ENCODE results near the gene STMN3. TPM values are rescaled to one million over a fixed set of nuclear protein-coding genes. Genes with fewer than 3 reads are reported as not detected.
A peak's percentile ranks its signal among the peaks of the same experiment; 100 is the strongest.

STMN3 gene
- total and polyA plus RNA-seq, 2 of the 8 experiments (the other 6 are each of a cell fraction or from before 2014, with no cell fraction given) = 51.5 to 63.1 TPM

DNA sequence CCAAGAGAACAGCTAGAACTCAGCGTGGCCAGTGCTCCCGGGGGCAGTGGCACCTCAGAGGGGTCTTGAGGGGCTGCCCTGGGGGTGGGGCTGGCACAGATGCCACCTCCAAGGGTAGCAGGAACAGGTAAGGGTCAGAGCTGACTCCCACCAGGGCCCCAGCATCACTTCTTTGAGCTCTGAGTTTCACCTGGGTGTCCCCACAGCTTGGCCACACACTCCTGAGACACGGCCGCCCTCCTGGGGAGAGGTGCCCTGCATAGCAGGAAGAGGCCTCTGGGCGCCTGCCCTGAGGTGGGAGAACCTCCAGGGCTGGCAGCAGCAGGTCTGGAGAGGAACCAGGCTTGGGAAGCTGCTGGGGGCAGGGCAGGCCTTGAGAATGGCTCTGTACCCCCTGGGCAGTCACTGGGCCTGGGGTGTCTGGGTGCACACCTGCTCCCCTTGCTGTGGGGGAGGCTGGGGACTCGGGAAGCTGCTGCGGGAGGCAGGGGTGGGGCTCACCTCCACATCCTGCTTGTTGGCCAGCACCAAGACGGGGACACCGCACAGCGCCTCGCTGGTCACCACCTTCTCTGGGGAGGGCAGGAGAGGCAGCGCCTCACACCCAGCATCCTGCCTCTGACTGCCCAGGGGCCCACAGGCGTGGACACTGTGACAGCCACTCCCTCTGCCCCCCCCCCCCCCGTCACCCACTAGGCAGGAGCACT lies 48.3 kb upstream of the STMN3 start:
- no peak overlapping the region for H2BK120ac ChIP-seq (replicated peaks; ENCODE audit: low read depth, low read length)
- 83% methylated on average over 7 of the region's 14 CpGs; no CpG with 5 or more reads in 1 of the 2 experiments for whole genome bisulfite sequencing, 2 experiments (ENCODE audit: extremely low coverage in 1 of 2, insufficient coverage in 1 of 2, insufficient read length in 1 of 2, insufficient replicate concordance in 2 of 2, low coverage in 1 of 2, low lambda C conversion rate in 2 of 2, missing lambda C conversion rate in 1 of 2)
- FAIRE-seq (no peak), DNase-seq (ENCODE audit: low read depth in 1 of 2, low spot score in 2 of 2) (no peak)
- H4K20me1 ChIP-seq (replicated peaks in 1 of 2; ENCODE audit: control insufficient read depth in 1 of 2, insufficient read depth in 2 of 2, low read length in 2 of 2) = peaks cover 5 to 13% of the 10 kb centered on the region in 2 experiments
- H2AFZ ChIP-seq (ENCODE audit: low read length) = no peak overlapping the region
- no peak overlapping the region for H3K4me2 ChIP-seq (ENCODE audit: insufficient read depth in 1 of 2, low read depth in 2 of 2, low read length in 2 of 2)
- H3K14ac ChIP-seq (ENCODE audit: insufficient read length) = no peak overlapping the region
- no peak overlapping the region for H4K8ac ChIP-seq (ENCODE audit: extremely low read depth, insufficient read depth, low read length)
- H3K27ac ChIP-seq (ENCODE audit: low read depth, low read length) = no peak overlapping the region
- H2BK5ac ChIP-seq (ENCODE audit: low read depth, low read length) = no peak overlapping the region
- H3K9ac ChIP-seq (replicated peaks in 1 of 4; ENCODE audit: extremely low read depth in 1 of 4, low read depth in 3 of 4, low read length in 3 of 4) = no peak overlapping the region
- no peak overlapping the region for H4K5ac ChIP-seq (ENCODE audit: insufficient read length, low read depth, low read length)
- H3K79me1 ChIP-seq (ENCODE audit: low read depth, low read length) = peaks cover 6% of the 10 kb centered on the region; the same call in 1 of the 2 replicates
- peaks cover 0 to 9% (median 4%) of the 10 kb centered on the region in 4 experiments; a peak in 3 of 7 replicates for H3K4me1 ChIP-seq (replicated peaks in 1 of 4; ENCODE audit: control insufficient read depth in 3 of 4, insufficient read depth in 4 of 4, low read length in 3 of 4)
- ChIA-PET POLR2A (ENCODE audit: partially characterized antibody) (interaction anchor here (0.6 to 4.1 kb wide), 8 partner anchors 10 to 360 kb away, joined by 3 to 18 read pairs (median 7); partner anchors contain the start of genes RTEL1 and SLC2A4RG), CTCF (ENCODE audit: partially characterized antibody) (interaction anchor here (1.4 kb wide), 1 partner anchor 85 kb away, joined by 3 read pairs; no protein-coding TSS in a partner anchor)
- H2BK12ac ChIP-seq (ENCODE audit: low read depth, low read length) = no peak overlapping the region
- TF ChIP-seq KDM1A (IDR thresholded peaks at IDR 0.05; ENCODE audit: borderline replicate concordance, low read length) (no peak), POLR2AphosphoS5 (IDR thresholded peaks at IDR 0.05; ENCODE audit: low read depth, low read length) (0 out of 2 replicates have a peak, but pooled peaks have one; percentile 10)
- peaks cover 0 to 5% of the 10 kb centered on the region in 2 experiments; a peak in 1 of 4 replicates for H3K79me2 ChIP-seq (ENCODE audit: control insufficient read depth in 1 of 2, insufficient read depth in 2 of 2, low read length in 2 of 2)
- H3K27me3 ChIP-seq (replicated peaks in 1 of 4; ENCODE audit: control insufficient read depth in 3 of 4, extremely low read depth in 1 of 4, insufficient read depth in 3 of 4, low read length in 3 of 4) = no peaks in the 10 kb centered on the region
- peaks cover 3 to 18% (median 8%) of the 10 kb centered on the region in 4 experiments; a peak in 5 of 8 replicates for H3K36me3 ChIP-seq (ENCODE audit: control insufficient read depth in 2 of 4, insufficient read depth in 4 of 4, low read length in 3 of 4)
- H3K23ac ChIP-seq (ENCODE audit: insufficient read length) = no peak overlapping the region
- no peaks in the 10 kb centered on the region for H3K9me3 ChIP-seq (ENCODE audit: insufficient read depth in 2 of 2, low read depth in 1 of 2, low read length in 1 of 2)
- peaks cover 5% of the 10 kb centered on the region; the same call in 1 of the 2 replicates for H3K23me2 ChIP-seq (ENCODE audit: low read depth, low read length)
- H2BK15ac ChIP-seq (ENCODE audit: low read length) = no peak overlapping the region
- no peak overlapping the region for H3K4ac ChIP-seq (replicated peaks; ENCODE audit: insufficient read length, low read depth, low read length)
- no peak overlapping the region for H3K4me3 ChIP-seq (ENCODE audit: extremely low read depth in 1 of 4, insufficient read depth in 2 of 4, low read depth in 3 of 4, low read length in 4 of 4)
- no peak overlapping the region for H2BK20ac ChIP-seq (ENCODE audit: low read length)
- H3K18ac ChIP-seq (ENCODE audit: extremely low read depth, low read length) = no peak overlapping the region
- no peak overlapping the region for H4K91ac ChIP-seq (replicated peaks; ENCODE audit: insufficient read length, low read length)
- no peak overlapping the region for H2AK5ac ChIP-seq (ENCODE audit: low read depth, low read length)
- no peak overlapping the region for H3K56ac ChIP-seq (replicated peaks; ENCODE audit: insufficient read length, low read depth, low read length)

Data from H1 (cell line).